Ovary (tissue), 9 donors: ENCODE data around the gene KCNJ6. TPM values are rescaled to one million over a fixed set of nuclear protein-coding genes. Genes with fewer than 3 reads are reported as not detected.

Experiments
- DNase-seq, 5 donors: peaks; one replicate each; pipeline ENCODE4 v3.0.0-alpha.2; 2019 to 2020
- H3K27ac ChIP-seq, 2 donors: fragments of 200-600 bp; one replicate each; pipeline versions ENCODE4 v1.5.1 to v1.8.0; 2019 to 2022
- H3K27me3 ChIP-seq: fragments of 200-600 bp; one replicate; pipeline ENCODE4 v1.8.0; 2022
- H3K36me3 ChIP-seq: fragments of 200-600 bp; sonication (generic); one replicate; pipeline ENCODE4 v1.5.1; 2019
- H3K4me1 ChIP-seq: one replicate; pipeline ENCODE4 v1.8.1; 2013; ENCODE audit warnings: mild to moderate bottlenecking, moderate library complexity; ENCODE audit not compliant: insufficient read depth
- H3K4me3 ChIP-seq: fragments of 200-600 bp; sonication (generic); one replicate; pipeline ENCODE4 v1.5.1; 2017
- H3K9me3 ChIP-seq, 2 donors: fragments of 200-600 bp in 1 of 2; sonication (generic) in 1 of 2; one replicate each; pipeline versions ENCODE4 v1.5.1 to v1.8.1; 2013 to 2019; ENCODE audit warnings: mild to moderate bottlenecking in 1 of 2, moderate library complexity in 1 of 2
- CTCF ChIP-seq, 3 donors: fragments of 450-650 bp in 2 of 3; fragments of 200-600 bp in 1 of 3; IDR thresholded peaks; one replicate each; pipeline versions ENCODE4 v1.5.1 to v1.8.0; 2016 to 2022; ENCODE audit warnings: antibody characterized with exemption in 3 of 3, mild to moderate bottlenecking in 1 of 3
- EP300 ChIP-seq: sonication (generic); formaldehyde crosslinking; IDR thresholded peaks from one replicate; pipeline ENCODE4 v1.6.1; 2017; ENCODE audit warnings: antibody characterized with exemption
- POLR2A ChIP-seq: fragments of 450-650 bp; IDR thresholded peaks from one replicate; pipeline ENCODE4 v1.6.1; 2017; ENCODE audit warnings: antibody characterized with exemption, mild to moderate bottlenecking, moderate library complexity
- WGBS, 3 donors: extraction: QIAGEN DNeasy Blood & Tissue Kit in 1 of 3; methylation state at CpG; one replicate each; pipeline versions ENCODE4 v1.1.5 to v1.1.7; 2013 to 2017; 5-methylcytosine and 5-hydroxymethylcytosine counted together
- intact Hi-C, 4 donors: fragments of 100-400 bp; cut with DNase I; formaldehyde crosslinking; loops; one replicate each; pipeline versions ENCODE4 v1.11.0 to v1.15.1; 2022 to 2023
- polyA plus RNA-seq, 2 donors: library from polyadenylated mRNA; stranded (reverse); fragments of 200-250 nt in 1 of 2; fragments of 350-450 nt in 1 of 2; fragmentation: Illumina TruSeq in 1 of 2; extraction: RNeasy Lipid Tissue Mini Kit (QIAGEN cat#74804) in 1 of 2; gene quantifications; one replicate each; pipeline ENCODE4 v1.2.3, GENCODE V29; 2013 to 2014
- total RNA-seq, 7 donors: library from RNA; depleted of rRNA in 2 of 7; stranded (reverse); fragments of >200 nt in 2 of 7; fragmentation: NEBNext Ultra II Directional in 3 of 7; extraction: Animal tissue kit (Norgen Biotek cat#: 25700) in 3 of 7; gene quantifications; one replicate each; pipeline versions ENCODE4 v1.1.0 to v1.2.4, GENCODE V29; 2016 to 2023
- donor health status: DM: no; HTN: no; CAD: no; lungs with moderate emphysema.
- donor health status: DM: no; HTN: no; CAD: no.
- donor health status: Bipolar disorder and iron deficiency.
- donor health status: DM: yes; HTN: yes; CAD: no.
- donor health status: DM: no; HTN: no; CAD: no.
- donor health status: DM: yes; HTN: yes; CAD: no.

The KCNJ6 gene
- total and polyA plus RNA-seq, 9 donors, result 0.01 TPM; not detected in 8

- no peaks in the 10 kb centered on the region for H3K36me3 ChIP-seq
- H3K4me1 ChIP-seq, result no peaks in the 10 kb centered on the region
- no peak overlapping the region for H3K4me3 ChIP-seq
- no peaks in the 10 kb centered on the region for H3K9me3 ChIP-seq
- TF ChIP-seq POLR2A (no peak), CTCF (IDR thresholded peaks at IDR 0.05) (no peak), EP300 (no peak)
- 63 to 72% (median 64%) methylated on average over 7 of the region's 7 CpGs for WGBS, 3 donors
- H3K27ac ChIP-seq, result no peak overlapping the region
- DNase-seq, result no peak
- H3K27me3 ChIP-seq, result no peaks in the 10 kb centered on the region
- intact Hi-C loops, result no loop called here
These were observed 37.2 kb downstream of the KCNJ6 start for GRCh38 chr21:37878946-37879660.

- H3K27me3 ChIP-seq, result no peaks in the 10 kb centered on the region
- no peak for TF ChIP-seq POLR2A
- no peak for TF ChIP-seq EP300
- TF ChIP-seq CTCF (IDR thresholded peaks at IDR 0.05), result no peak
- intact Hi-C loops, result no loop called here
These were observed 38.2 kb downstream of the KCNJ6 start for GRCh38 chr21:37877888-37878684.

GRCh38 chr21:37877171-37877570 lies 39.1 kb downstream of the KCNJ6 start:
- H3K4me1 ChIP-seq, result no peaks in the 10 kb centered on the region
- H3K27ac ChIP-seq, result no peak overlapping the region
- H3K9me3 ChIP-seq, result no peaks in the 10 kb centered on the region
- H3K4me3 ChIP-seq, result no peak overlapping the region
- no peaks in the 10 kb centered on the region for H3K36me3 ChIP-seq
- 19 to 34% (median 19%) methylated on average over 1 of the region's 1 CpG for WGBS, 3 donors
- H3K27me3 ChIP-seq, result no peaks in the 10 kb centered on the region
- intact Hi-C loops, result no loop called here
- DNase-seq, result no peak
- TF ChIP-seq CTCF (IDR thresholded peaks at IDR 0.05), result no peak
- no peak for TF ChIP-seq POLR2A
- TF ChIP-seq EP300, result no peak

More at GRCh38 chr21:37877888-37878684, 38.2 kb downstream of the KCNJ6 start:
- no peak overlapping the region for H3K27ac ChIP-seq
- H3K4me1 ChIP-seq, result no peaks in the 10 kb centered on the region
- no peaks in the 10 kb centered on the region for H3K36me3 ChIP-seq
- H3K4me3 ChIP-seq, result no peak overlapping the region
- 71 to 75% (median 72%) methylated on average over 3 of the region's 3 CpGs for WGBS, 3 donors
- DNase-seq, result no peak
- no peaks in the 10 kb centered on the region for H3K9me3 ChIP-seq

- TF ChIP-seq EP300 (no peak), POLR2A (no peak), CTCF (IDR thresholded peaks at IDR 0.05) (no peak)
- intact Hi-C loops, result no loop called here
- DNase-seq, result no peak
- 64 to 73% (median 73%) methylated on average over 1 of the region's 1 CpG for WGBS, 3 donors
- Histone ChIP-seq H3K27ac (no peak overlapping the region), H3K4me3 (no peak overlapping the region), H3K36me3 (no peaks in the 10 kb centered on the region), H3K27me3 (no peaks in the 10 kb centered on the region), H3K4me1 (no peaks in the 10 kb centered on the region), H3K9me3 (no peaks in the 10 kb centered on the region)
These were observed 39.7 kb downstream of the KCNJ6 start for GRCh38 chr21:37876561-37876960.
